ENCODE measurements around the gene PPM1N.

The PPM1N gene

DNA sequence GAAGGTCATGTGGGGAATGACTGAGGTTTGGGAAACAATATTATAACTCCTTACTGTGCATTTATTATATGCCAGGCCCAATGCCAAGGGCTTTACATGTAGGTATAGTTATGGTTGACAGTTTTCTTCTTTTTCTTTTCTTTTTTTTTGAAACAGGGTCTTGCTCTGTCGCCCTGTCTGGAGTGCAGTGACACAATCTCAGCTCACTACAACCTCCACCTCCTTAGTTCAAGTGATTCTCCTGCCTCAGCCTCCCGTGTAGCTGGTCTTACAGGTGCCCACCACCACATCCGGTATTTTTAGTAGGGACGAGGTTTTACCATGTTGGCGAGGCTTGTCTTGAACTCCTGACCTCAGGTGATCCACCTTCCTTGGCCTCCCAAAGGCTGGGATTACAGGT is 15.2 kb upstream of the PPM1N start:
- DNase-seq (ENCODE audit: low read depth): no peak
- TF ChIP-seq, protein P1, sequence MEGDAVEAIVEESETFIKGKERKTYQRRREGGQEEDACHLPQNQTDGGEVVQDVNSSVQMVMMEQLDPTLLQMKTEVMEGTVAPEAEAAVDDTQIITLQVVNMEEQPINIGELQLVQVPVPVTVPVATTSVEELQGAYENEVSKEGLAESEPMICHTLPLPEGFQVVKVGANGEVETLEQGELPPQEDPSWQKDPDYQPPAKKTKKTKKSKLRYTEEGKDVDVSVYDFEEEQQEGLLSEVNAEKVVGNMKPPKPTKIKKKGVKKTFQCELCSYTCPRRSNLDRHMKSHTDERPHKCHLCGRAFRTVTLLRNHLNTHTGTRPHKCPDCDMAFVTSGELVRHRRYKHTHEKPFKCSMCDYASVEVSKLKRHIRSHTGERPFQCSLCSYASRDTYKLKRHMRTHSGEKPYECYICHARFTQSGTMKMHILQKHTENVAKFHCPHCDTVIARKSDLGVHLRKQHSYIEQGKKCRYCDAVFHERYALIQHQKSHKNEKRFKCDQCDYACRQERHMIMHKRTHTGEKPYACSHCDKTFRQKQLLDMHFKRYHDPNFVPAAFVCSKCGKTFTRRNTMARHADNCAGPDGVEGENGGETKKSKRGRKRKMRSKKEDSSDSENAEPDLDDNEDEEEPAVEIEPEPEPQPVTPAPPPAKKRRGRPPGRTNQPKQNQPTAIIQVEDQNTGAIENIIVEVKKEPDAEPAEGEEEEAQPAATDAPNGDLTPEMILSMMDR (conservative IDR thresholded peaks at IDR 0.05; ENCODE audit: low read depth, low read length): no peak
- H3K4me3 ChIP-seq (ENCODE audit: low read depth, low read length): no peak overlapping the region

DNA sequence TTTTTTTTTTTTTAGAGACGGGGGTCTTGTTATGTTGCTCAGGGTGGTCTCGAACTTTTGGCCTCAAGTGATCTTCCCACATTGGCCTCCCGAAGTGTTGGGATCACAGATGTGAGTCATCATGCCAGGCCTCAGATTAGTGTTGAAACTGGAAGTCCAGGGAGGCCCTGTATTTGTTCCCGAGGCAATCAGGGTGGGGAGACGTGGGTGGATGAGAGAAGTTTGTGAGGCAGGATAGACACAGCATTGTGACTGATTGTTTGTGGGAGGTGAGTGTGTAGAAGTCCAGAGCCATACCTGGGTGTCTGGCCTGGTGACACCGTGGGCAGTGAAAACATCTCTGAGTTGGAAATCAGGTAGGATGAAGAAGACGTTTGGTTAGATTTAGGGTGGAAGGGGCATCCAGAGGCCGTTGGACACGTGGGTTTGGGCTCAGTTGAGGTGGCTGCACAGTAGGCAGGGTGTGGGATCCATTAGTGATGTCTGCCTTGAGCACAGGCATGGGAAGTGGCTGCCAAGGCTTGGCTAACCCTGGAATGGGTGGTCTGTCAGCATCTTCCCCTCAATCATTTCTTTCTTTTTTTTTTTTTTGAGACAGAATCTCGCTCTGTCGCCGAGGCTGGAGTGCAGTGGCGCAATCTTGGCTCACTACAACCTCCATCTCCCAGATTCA is 13.8 kb upstream of the PPM1N start:
- TF ChIP-seq, protein P1 (conservative IDR thresholded peaks at IDR 0.05; ENCODE audit: low read depth, low read length): no peak
- H3K4me3 ChIP-seq (ENCODE audit: low read depth, low read length): no peak overlapping the region
- peak; percentile 32 for DNase-seq (ENCODE audit: low read depth)

DNA sequence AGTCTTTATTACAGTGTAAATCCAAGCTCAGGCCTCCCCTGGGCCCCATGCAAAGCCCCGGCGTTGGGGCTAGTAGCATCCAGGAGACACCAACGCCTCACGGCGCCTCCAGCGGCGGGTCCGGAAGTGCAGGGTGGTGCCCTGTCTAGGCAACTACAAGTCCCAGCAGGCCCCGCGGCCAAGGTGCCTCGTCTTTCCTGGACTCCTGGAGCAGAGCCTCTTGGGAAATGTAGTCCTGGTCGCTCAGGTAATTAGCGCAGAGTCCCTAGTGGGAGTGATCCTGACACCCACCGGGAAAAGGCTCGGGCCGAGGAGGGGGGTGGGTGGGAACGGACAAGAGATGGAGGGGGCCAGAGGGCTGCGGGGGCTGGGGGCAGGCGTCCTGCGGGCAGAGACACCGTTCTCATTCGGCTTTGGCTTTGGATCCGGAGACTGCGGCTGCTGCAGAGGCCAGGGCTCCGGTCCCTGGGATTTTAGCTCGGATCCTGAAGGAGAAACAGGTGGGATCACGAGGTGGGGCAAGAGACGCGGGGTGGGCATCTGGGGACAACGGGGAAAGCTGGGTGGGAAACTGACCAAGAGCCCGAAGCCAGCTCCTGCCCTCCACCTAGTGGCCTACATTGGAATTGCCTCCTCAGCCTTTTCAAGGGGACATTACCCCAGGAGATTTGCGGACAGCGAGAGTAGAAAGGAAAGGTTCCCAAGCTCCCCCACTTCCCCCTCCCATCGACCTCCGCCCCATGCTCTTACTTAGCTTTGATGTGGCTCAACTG is 12.8 kb upstream of the PPM1N start:
- H3K4me3 ChIP-seq (ENCODE audit: low read depth, low read length): peak overlapping the region; percentile 79
- DNase-seq (ENCODE audit: low read depth): peak; percentile 97
- TF ChIP-seq, protein P1 (conservative IDR thresholded peaks at IDR 0.05; ENCODE audit: low read depth, low read length): peak; percentile 91

DNA sequence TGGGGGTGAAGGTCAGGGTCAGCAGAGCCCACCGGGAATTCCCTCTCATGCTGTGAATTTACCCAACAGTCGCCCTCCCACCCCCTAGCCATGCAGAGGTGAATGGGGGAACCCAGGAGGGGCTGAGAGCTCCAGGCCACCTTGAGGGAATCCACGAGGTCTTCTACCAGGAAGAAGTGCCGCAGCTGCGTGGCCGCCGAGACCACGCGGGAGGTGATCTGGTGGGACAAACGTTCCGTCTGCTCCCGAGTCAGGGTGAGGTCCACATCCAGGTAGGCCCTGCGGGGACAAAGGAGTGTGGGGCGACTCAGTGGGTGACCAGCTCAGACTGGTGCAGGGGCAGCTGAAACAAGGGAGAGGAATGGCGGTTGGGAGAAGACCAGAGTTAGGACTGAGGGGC is 9.5 kb upstream of the PPM1N start:
- TF ChIP-seq, protein P1 (conservative IDR thresholded peaks at IDR 0.05; ENCODE audit: low read depth, low read length): no peak
- no peak for DNase-seq (ENCODE audit: low read depth)
- H3K4me3 ChIP-seq (ENCODE audit: low read depth, low read length): no peak overlapping the region

DNA sequence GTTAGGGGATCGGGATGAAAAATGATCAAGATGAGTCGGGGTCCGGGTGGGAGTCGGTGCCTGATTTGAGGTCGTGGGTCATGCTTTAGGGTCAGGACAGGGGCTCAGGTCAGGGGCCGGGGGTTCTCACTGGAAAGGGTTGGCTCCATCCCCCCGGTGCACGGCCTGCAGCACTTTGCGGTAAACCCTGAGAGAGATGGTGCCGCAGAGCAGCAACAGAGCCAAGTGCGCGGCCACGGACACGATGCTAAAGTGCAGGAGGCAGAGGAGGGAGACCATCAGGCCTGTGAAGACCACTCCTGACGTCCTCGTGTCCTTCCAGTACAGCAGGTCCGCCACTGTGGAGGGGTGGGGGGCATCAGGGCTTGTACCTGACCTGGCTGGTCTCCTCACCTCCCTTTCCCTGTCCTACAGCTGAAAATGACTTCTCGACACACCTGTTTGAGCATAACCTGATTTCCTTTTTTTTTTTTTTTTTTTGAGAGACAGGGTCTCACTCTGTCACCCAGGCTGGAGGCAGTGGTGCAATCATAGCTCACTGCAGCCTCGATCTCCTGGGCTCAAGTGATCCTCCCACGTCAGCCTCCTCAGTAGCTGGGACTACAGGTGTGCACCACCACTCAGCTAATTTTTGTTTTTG is 8.9 kb upstream of the PPM1N start:
- no peak for DNase-seq (ENCODE audit: low read depth)
- H3K4me3 ChIP-seq (ENCODE audit: low read depth, low read length): no peak overlapping the region
- TF ChIP-seq, protein P1 (conservative IDR thresholded peaks at IDR 0.05; ENCODE audit: low read depth, low read length): no peak

DNA sequence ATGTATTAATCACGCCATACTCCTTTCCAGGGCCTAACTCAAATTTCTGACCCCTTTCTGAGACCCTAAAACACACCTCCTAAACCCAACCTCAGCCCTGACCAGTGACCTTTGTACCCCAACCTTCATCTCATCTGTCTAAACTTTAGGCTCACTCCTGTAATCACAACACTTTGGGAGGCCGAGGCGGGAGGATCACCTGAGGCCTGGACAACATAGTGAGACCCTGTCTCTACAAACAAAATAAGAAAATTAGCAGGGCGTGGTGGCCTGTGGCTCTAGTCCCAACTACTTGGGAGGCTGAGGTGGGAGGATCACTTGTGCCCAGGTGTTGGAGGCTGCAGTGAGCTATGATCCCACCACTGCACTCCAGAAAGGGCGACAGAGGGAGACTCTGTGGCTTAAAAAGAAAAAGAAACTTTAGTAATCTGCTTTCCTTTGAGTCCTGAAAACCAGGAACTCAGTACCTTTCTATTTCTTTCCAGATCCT is 6.1 kb upstream of the PPM1N start:
- H3K4me3 ChIP-seq (ENCODE audit: low read depth, low read length): peak overlapping the region; percentile 73
- no peak for DNase-seq (ENCODE audit: low read depth)
- TF ChIP-seq, protein P1 (conservative IDR thresholded peaks at IDR 0.05; ENCODE audit: low read depth, low read length): no peak
